Progenitor cell of endocrine pancreas (in vitro differentiated cells): ENCODE data around the gene ZNF24. TPM values are rescaled to one million over a fixed set of nuclear protein-coding genes. Genes with fewer than 3 reads are reported as not detected.

Source experiments
- DNase-seq: peaks from one replicate; pipeline ENCODE4 v3.0.0; 2021; ENCODE audit warnings: low spot score; ENCODE audit not compliant: unreplicated experiment
- H3K27ac Mint-ChIP-seq: 2 replicates; pipeline ENCODE4 v1.8.0; 2021; ENCODE audit warnings: mild to moderate bottlenecking, moderate library complexity, mixed read lengths
- H3K27me3 Mint-ChIP-seq: 2 replicates; pipeline ENCODE4 v1.8.0; 2021; ENCODE audit warnings: mixed read lengths
- H3K36me3 Mint-ChIP-seq: 2 replicates; pipeline ENCODE4 v1.8.0; 2022; ENCODE audit warnings: mixed read lengths; ENCODE audit not compliant: insufficient read depth
- H3K4me1 Mint-ChIP-seq: 2 replicates; pipeline ENCODE4 v1.8.0; 2021; ENCODE audit warnings: low read depth, mixed read lengths
- H3K4me3 Mint-ChIP-seq: 2 replicates; pipeline ENCODE4 v1.8.0; 2021; ENCODE audit warnings: low read depth, mild to moderate bottlenecking, moderate library complexity, mixed read lengths
- H3K9me3 Mint-ChIP-seq: 2 replicates; pipeline ENCODE4 v1.8.0; 2021; ENCODE audit warnings: low read depth, mixed read lengths
- total RNA-seq: library from RNA; stranded (reverse); gene quantifications from 2 replicates; pipeline ENCODE4 v1.2.1, GENCODE V29; 2021
- TF ChIP-seq, protein P1 (sequence below): fragments of 200-600 bp; sonication (generic); IDR thresholded peaks from one replicate; pipeline ENCODE4 v1.5.0; 2021; ENCODE audit warnings: antibody characterized with exemption, mild to moderate bottlenecking; ENCODE audit not compliant: unreplicated experiment

Gene ZNF24
- total RNA-seq, 1 donor from 2014 or later, result 76.1 TPM

DNA sequence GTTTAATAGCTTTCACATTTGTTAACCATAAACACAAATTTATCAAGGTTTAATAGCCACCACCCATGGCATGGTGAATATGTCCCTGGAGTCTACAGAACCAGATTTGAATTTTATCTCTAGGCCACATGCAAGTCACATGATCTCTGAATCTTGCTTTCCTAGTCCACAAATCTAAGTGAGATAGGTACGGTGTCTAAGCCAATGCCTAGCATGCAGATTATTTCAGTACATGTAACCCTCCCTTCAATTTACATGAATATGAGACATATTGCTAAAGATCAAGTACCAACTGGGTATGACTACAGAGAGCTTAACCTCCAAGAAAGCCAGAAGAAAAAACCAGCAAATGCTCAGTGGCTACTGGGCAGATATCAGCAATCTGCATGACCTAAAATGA lies 10.0 kb downstream of the ZNF24 start:
- Mint-ChIP-seq H3K27me3 (no peaks in the 10 kb centered on the region), H3K36me3 (peaks cover 45% of the 10 kb centered on the region), H3K9me3 (no peaks in the 10 kb centered on the region), H3K4me3 (no peak overlapping the region), H3K27ac (no peak overlapping the region), H3K4me1 (peaks cover 6% of the 10 kb centered on the region)
- TF ChIP-seq, protein P1, sequence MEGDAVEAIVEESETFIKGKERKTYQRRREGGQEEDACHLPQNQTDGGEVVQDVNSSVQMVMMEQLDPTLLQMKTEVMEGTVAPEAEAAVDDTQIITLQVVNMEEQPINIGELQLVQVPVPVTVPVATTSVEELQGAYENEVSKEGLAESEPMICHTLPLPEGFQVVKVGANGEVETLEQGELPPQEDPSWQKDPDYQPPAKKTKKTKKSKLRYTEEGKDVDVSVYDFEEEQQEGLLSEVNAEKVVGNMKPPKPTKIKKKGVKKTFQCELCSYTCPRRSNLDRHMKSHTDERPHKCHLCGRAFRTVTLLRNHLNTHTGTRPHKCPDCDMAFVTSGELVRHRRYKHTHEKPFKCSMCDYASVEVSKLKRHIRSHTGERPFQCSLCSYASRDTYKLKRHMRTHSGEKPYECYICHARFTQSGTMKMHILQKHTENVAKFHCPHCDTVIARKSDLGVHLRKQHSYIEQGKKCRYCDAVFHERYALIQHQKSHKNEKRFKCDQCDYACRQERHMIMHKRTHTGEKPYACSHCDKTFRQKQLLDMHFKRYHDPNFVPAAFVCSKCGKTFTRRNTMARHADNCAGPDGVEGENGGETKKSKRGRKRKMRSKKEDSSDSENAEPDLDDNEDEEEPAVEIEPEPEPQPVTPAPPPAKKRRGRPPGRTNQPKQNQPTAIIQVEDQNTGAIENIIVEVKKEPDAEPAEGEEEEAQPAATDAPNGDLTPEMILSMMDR, result no peak
- DNase-seq, result no peak

DNA sequence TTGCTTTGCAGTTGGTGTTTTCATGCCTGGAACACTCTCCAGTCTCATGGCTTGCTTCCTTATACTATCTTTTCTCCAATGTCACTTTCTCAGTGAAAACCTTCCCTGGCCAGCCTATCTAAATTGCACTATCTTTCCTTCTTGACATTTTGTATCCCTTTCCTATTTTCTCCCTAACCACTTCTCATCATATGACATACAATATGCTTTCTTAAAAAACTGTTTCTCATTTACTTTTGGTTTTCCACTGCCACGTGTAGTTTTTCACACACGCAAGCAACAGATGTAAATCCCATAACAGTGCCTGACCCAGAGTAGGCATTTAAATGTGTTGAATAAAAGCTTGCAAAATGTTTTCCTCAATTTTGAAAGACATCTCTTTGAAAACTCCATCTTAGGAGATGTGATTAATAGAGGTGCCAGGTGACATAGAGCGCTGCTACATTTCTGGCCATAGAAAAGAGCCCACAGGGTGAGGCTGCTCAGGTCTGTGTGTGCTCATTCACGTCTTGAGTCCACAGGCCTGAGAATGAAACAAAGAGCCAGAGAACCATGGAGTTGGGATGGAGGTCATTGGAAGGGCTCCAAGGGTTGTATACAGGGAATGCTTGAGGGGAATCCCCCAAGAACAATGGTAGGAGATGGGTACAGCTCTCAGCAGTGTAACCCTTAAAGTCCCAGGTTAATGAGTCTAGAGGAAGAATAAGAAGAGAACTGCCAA lies 12.7 kb downstream of the ZNF24 start:
- peaks cover 25% of the 10 kb centered on the region for H3K36me3 Mint-ChIP-seq
- no peak overlapping the region for H3K27ac Mint-ChIP-seq
- no peak overlapping the region for H3K4me3 Mint-ChIP-seq
- TF ChIP-seq, protein P1, result no peak
- H3K9me3 Mint-ChIP-seq, result peaks cover 3% of the 10 kb centered on the region
- no peaks in the 10 kb centered on the region for H3K4me1 Mint-ChIP-seq
- DNase-seq, result no peak
- H3K27me3 Mint-ChIP-seq, result no peaks in the 10 kb centered on the region

DNA sequence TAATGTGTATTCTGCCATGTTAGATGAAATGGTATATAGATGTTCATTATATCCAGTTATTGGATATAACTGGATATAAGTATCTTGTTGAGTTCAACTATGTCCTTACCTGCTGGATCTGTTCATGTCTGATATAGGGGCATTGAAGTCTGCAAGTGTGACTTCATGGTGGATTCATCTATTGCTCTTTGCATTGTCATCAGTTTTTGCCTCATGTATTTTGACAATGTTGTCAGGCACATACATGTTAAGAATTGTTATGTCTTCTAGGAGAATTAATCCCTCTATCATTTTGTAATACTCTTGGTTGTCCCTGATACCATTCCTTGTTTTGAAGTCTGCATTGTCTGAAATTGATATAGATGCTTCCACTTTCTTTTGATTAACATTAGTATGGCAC lies 15.4 kb downstream of the ZNF24 start:
- no peaks in the 10 kb centered on the region for H3K4me1 Mint-ChIP-seq
- TF ChIP-seq, protein P1, result no peak
- no peak overlapping the region for H3K27ac Mint-ChIP-seq
- no peaks in the 10 kb centered on the region for H3K27me3 Mint-ChIP-seq
- DNase-seq, result no peak
- peaks cover 10% of the 10 kb centered on the region for H3K36me3 Mint-ChIP-seq
- peaks cover 3% of the 10 kb centered on the region for H3K9me3 Mint-ChIP-seq
- no peak overlapping the region for H3K4me3 Mint-ChIP-seq

DNA sequence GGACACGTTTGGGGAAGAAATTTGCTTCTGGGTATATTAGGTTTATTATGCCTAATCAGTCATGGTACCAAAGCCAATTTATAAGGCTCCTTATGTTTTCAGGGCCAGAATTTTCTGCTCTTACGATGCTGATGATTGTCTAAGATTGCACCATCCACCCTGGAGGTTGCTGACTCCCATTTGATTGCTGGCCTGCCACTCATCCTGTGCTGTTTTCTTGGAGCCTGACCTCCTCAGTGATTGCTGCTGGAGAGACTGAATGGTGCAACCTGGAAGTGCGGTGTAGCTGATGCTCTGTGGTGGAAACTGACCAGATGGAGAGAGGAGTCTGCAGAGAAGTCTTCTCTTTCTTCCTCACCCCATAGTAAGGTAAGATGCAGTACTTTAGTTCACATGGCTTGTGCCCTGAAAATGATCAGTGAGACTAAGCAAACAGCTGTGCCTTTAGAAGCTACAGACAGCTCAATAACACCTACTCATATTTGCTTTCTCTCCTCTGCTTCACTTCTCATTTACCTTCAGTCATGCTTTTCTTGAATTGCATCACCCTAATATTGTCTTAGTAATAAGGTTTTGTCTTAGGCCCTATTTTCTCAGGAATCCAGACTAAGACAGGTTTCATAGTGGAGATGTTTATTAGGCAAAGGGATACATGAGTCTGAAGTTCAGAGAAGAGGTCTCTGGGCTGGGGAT lies 17.4 kb downstream of the ZNF24 start:
- Mint-ChIP-seq H3K27ac (no peak overlapping the region), H3K4me3 (no peak overlapping the region), H3K4me1 (no peaks in the 10 kb centered on the region), H3K27me3 (no peaks in the 10 kb centered on the region), H3K36me3 (peaks cover 3% of the 10 kb centered on the region), H3K9me3 (peaks cover 3% of the 10 kb centered on the region)
- TF ChIP-seq, protein P1, result no peak
- DNase-seq, result no peak

DNA sequence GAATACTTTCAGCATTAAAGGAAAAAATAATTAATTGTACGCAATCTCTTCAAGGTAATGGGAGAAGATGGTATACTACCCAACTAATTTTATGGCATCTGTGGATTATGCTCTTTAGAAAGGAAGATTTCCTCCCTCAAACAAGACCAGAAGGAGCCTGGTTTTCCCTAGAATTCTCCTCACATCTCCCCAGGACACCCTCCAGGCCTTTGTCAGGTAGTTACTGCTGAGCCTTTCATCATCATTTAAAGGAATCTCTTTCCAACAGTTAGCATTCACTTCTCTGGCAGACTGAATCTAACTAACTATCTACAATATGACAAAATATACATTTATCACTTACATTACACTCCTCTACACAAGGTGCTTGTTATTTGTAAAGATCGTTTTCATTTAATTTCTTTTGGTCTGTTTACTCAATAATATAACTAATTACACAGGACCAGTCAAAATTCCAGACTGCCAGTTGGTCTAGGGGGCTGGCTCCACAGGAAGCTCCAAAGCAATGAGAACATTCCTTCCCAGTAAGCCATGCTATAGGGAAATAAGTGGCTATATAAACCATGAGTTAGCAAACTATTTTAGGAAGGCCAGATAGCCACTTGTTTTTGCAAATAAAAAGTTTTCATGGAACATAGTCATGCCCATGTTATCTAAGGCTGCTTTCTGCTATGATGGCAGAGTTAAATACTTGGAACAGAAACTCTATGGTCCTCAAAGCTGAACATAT lies 19.1 kb downstream of the ZNF24 start:
- H3K4me1 Mint-ChIP-seq, result no peaks in the 10 kb centered on the region
- H3K36me3 Mint-ChIP-seq, result peaks cover 3% of the 10 kb centered on the region
- H3K27me3 Mint-ChIP-seq, result no peaks in the 10 kb centered on the region
- H3K4me3 Mint-ChIP-seq, result no peak overlapping the region
- TF ChIP-seq, protein P1, result no peak
- no peak overlapping the region for H3K27ac Mint-ChIP-seq
- DNase-seq, result no peak
- peaks cover 3% of the 10 kb centered on the region for H3K9me3 Mint-ChIP-seq
